Fibroblast of mammary gland (primary cell): ENCODE results near the gene DEXI.
"Not testable (repeated sequence)": the region's sequence is repeated elsewhere in the genome, so short reads cannot be mapped to it uniquely, and the experiment has no call there.

ENCODE experiments used
- DNase-seq: peaks from one replicate; pipeline ENCODE4 v3.0.0-alpha.2; 2010; ENCODE audit warnings: low read depth
- H3K4me3 ChIP-seq: 2 replicates; pipeline ENCODE4 v1.5.1; 2011; ENCODE audit warnings: low read depth, mild to moderate bottlenecking, low read length, moderate library complexity; ENCODE audit not compliant: control insufficient read depth
- CTCF ChIP-seq: conservative IDR thresholded peaks from 2 replicates; pipeline ENCODE4 v1.5.1; 2011; ENCODE audit warnings: low read depth, low read length, inconsistent platforms; ENCODE audit not compliant: control insufficient read depth, insufficient read depth

Gene DEXI

GRCh38 chr16:10943064-10943353, 741 bp upstream of the DEXI start:
- H3K4me3 ChIP-seq = peak overlapping the region; percentile 64
- TF ChIP-seq CTCF = no peak
- peak; percentile 26 for DNase-seq

GRCh38 chr16:10941935-10942351, 325 bp downstream of the DEXI start:
- not testable (repeated sequence) for DNase-seq
- H3K4me3 ChIP-seq = peak overlapping the region; percentile 81

GRCh38 chr16:10941127-10941933, 938 bp downstream of the DEXI start:
- no peak for TF ChIP-seq CTCF
- DNase-seq = no peak
- peak overlapping the region; percentile 81 for H3K4me3 ChIP-seq

- peak overlapping the region; percentile 81 for H3K4me3 ChIP-seq
- TF ChIP-seq CTCF = no peak
- DNase-seq = peak; percentile 30
Observed at GRCh38 chr16:10940501-10941079, 1.7 kb downstream of the DEXI start.

GRCh38 chr16:10939649-10940234, 2.5 kb downstream of the DEXI start:
- no peak for TF ChIP-seq CTCF
- no peak for DNase-seq
- peak overlapping the region; percentile 81 for H3K4me3 ChIP-seq

GRCh38 chr16:10938796-10939648, 3.2 kb downstream of the DEXI start:
- DNase-seq = no peak
- no peak for TF ChIP-seq CTCF
- peak overlapping the region; percentile 2 for H3K4me3 ChIP-seq

GRCh38 chr16:10938321-10938720, 3.9 kb downstream of the DEXI start:
- H3K4me3 ChIP-seq = no peak overlapping the region

More at GRCh38 chr16:10938321-10938720, 3.9 kb downstream of the DEXI start:
- DNase-seq = peak; percentile 27
- no peak for TF ChIP-seq CTCF
